ENCODE results near the gene TTC34.
"Not testable (repeated sequence)": the region's sequence is repeated elsewhere in the genome, so short reads cannot be mapped to it uniquely, and the experiment has no call there.

Gene TTC34

DNA sequence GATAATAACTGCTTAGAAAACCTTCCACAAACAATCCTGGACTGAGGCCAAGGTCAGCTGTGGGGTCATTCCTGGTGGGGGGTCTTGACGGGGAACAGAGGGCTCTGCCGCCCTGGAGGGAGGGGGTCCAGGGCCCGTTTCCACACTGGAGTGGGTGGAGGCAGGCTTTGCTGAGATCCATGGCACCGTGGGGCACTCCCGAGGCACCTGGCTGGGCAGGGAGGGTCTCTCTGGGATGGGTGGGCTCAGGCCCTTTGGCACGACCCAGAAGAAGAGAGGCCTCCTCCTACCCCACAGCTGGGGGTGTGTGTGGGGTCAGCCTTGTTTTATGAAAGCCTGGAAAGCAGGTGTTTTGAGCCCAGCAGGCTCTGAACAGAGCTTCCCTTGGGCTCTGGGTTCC is 173.7 kb downstream of the TTC34 start:
- peaks cover 15 to 25% of the 10 kb centered on the region in 2 donors for H3K4me1 ChIP-seq (ENCODE audit: control insufficient read depth in 1 of 2, insufficient read depth in 2 of 2, low read length in 2 of 2)
- no peaks in the 10 kb centered on the region for H3K36me3 ChIP-seq (ENCODE audit: control insufficient read depth in 1 of 2, insufficient read depth in 2 of 2, low read length in 2 of 2)
- no peak overlapping the region for H3K9ac ChIP-seq (ENCODE audit: low read depth in 1 of 2, low read length in 2 of 2)
- no peaks in the 10 kb centered on the region for H3K9me3 ChIP-seq (ENCODE audit: control insufficient read depth in 1 of 2, low read length in 2 of 2)
- H3K27ac ChIP-seq (ENCODE audit: low read depth, low read length): no peak overlapping the region
- H3K4me3 ChIP-seq (ENCODE audit: low read depth in 1 of 2, low read length in 2 of 2): no peak overlapping the region
- peaks cover 27 to 35% of the 10 kb centered on the region in 2 donors for H3K27me3 ChIP-seq (ENCODE audit: control insufficient read depth in 1 of 2, insufficient read depth in 2 of 2, low read length in 2 of 2)

GRCh38 chr1:2625748-2626147 is 175.7 kb downstream of the TTC34 start:
- H3K36me3 ChIP-seq (ENCODE audit: control insufficient read depth in 1 of 2, insufficient read depth in 2 of 2, low read length in 2 of 2); H3K9ac ChIP-seq (ENCODE audit: low read depth in 1 of 2, low read length in 2 of 2); H3K9me3 ChIP-seq (ENCODE audit: control insufficient read depth in 1 of 2, low read length in 2 of 2); H3K4me1 ChIP-seq (ENCODE audit: control insufficient read depth in 1 of 2, insufficient read depth in 2 of 2, low read length in 2 of 2); H3K4me3 ChIP-seq (ENCODE audit: low read depth in 1 of 2, low read length in 2 of 2); H3K27ac ChIP-seq (ENCODE audit: low read depth, low read length): not testable (repeated sequence)
- H3K27me3 ChIP-seq (ENCODE audit: control insufficient read depth in 1 of 2, insufficient read depth in 2 of 2, low read length in 2 of 2): peaks cover 27 to 35% of the 10 kb centered on the region in 2 donors

- peaks cover 27 to 31% of the 10 kb centered on the region in 2 donors for H3K27me3 ChIP-seq (ENCODE audit: control insufficient read depth in 1 of 2, insufficient read depth in 2 of 2, low read length in 2 of 2)
These were observed 176.2 kb downstream of the TTC34 start for GRCh38 chr1:2625311-2625710.

GRCh38 chr1:2624735-2625300 is 176.7 kb downstream of the TTC34 start:
- H3K27ac ChIP-seq (ENCODE audit: low read depth, low read length): no peak overlapping the region
- no peak overlapping the region for H3K4me3 ChIP-seq (ENCODE audit: low read depth in 1 of 2, low read length in 2 of 2)
- H3K36me3 ChIP-seq (ENCODE audit: control insufficient read depth in 1 of 2, insufficient read depth in 2 of 2, low read length in 2 of 2): no peaks in the 10 kb centered on the region
- H3K4me1 ChIP-seq (ENCODE audit: control insufficient read depth in 1 of 2, insufficient read depth in 2 of 2, low read length in 2 of 2): no peaks in the 10 kb centered on the region
- no peak overlapping the region for H3K9ac ChIP-seq (ENCODE audit: low read depth in 1 of 2, low read length in 2 of 2)
- H3K9me3 ChIP-seq (ENCODE audit: control insufficient read depth in 1 of 2, low read length in 2 of 2): no peaks in the 10 kb centered on the region
- H3K27me3 ChIP-seq (ENCODE audit: control insufficient read depth in 1 of 2, insufficient read depth in 2 of 2, low read length in 2 of 2): peaks cover 23 to 26% of the 10 kb centered on the region in 2 donors

More at GRCh38 chr1:2625311-2625710, 176.2 kb downstream of the TTC34 start:
- Histone ChIP-seq H3K9me3 (ENCODE audit: control insufficient read depth in 1 of 2, low read length in 2 of 2) (no peaks in the 10 kb centered on the region), H3K4me3 (ENCODE audit: low read depth in 1 of 2, low read length in 2 of 2) (no peak overlapping the region), H3K9ac (ENCODE audit: low read depth in 1 of 2, low read length in 2 of 2) (no peak overlapping the region), H3K36me3 (ENCODE audit: control insufficient read depth in 1 of 2, insufficient read depth in 2 of 2, low read length in 2 of 2) (no peaks in the 10 kb centered on the region), H3K4me1 (ENCODE audit: control insufficient read depth in 1 of 2, insufficient read depth in 2 of 2, low read length in 2 of 2) (peaks cover 0 to 3% of the 10 kb centered on the region in 2 donors), H3K27ac (ENCODE audit: low read depth, low read length) (no peak overlapping the region)

GRCh38 chr1:2623571-2624337 is 177.7 kb downstream of the TTC34 start:
- no peak overlapping the region for H3K9ac ChIP-seq (ENCODE audit: low read depth in 1 of 2, low read length in 2 of 2)
- H3K27me3 ChIP-seq (ENCODE audit: control insufficient read depth in 1 of 2, insufficient read depth in 2 of 2, low read length in 2 of 2): peaks cover 18 to 22% of the 10 kb centered on the region in 2 donors
- no peaks in the 10 kb centered on the region for H3K36me3 ChIP-seq (ENCODE audit: control insufficient read depth in 1 of 2, insufficient read depth in 2 of 2, low read length in 2 of 2)

GRCh38 chr1:2617971-2618470 is 183.5 kb downstream of the TTC34 start:
- no peaks in the 10 kb centered on the region for H3K36me3 ChIP-seq (ENCODE audit: control insufficient read depth in 1 of 2, insufficient read depth in 2 of 2, low read length in 2 of 2)
- H3K4me1 ChIP-seq (ENCODE audit: control insufficient read depth in 1 of 2, insufficient read depth in 2 of 2, low read length in 2 of 2): no peaks in the 10 kb centered on the region
- peaks cover 8 to 16% of the 10 kb centered on the region in 2 donors for H3K9me3 ChIP-seq (ENCODE audit: control insufficient read depth in 1 of 2, low read length in 2 of 2)
- peaks cover 0 to 4% of the 10 kb centered on the region in 2 donors for H3K27me3 ChIP-seq (ENCODE audit: control insufficient read depth in 1 of 2, insufficient read depth in 2 of 2, low read length in 2 of 2)
- no peak overlapping the region for H3K4me3 ChIP-seq (ENCODE audit: low read depth in 1 of 2, low read length in 2 of 2)
- no peak overlapping the region for H3K27ac ChIP-seq (ENCODE audit: low read depth, low read length)
- H3K9ac ChIP-seq (ENCODE audit: low read depth in 1 of 2, low read length in 2 of 2): no peak overlapping the region

More at GRCh38 chr1:2623571-2624337, 177.7 kb downstream of the TTC34 start:
- H3K4me3 ChIP-seq (ENCODE audit: low read depth in 1 of 2, low read length in 2 of 2): no peak overlapping the region
- H3K27ac ChIP-seq (ENCODE audit: low read depth, low read length): no peak overlapping the region
- no peaks in the 10 kb centered on the region for H3K9me3 ChIP-seq (ENCODE audit: control insufficient read depth in 1 of 2, low read length in 2 of 2)
- H3K4me1 ChIP-seq (ENCODE audit: control insufficient read depth in 1 of 2, insufficient read depth in 2 of 2, low read length in 2 of 2): no peaks in the 10 kb centered on the region

GRCh38 chr1:2614145-2614544 is 187.3 kb downstream of the TTC34 start:
- Histone ChIP-seq H3K27ac (ENCODE audit: low read depth, low read length) (no peak overlapping the region), H3K36me3 (ENCODE audit: control insufficient read depth in 1 of 2, insufficient read depth in 2 of 2, low read length in 2 of 2) (no peaks in the 10 kb centered on the region), H3K9ac (ENCODE audit: low read depth in 1 of 2, low read length in 2 of 2) (no peak overlapping the region), H3K9me3 (ENCODE audit: control insufficient read depth in 1 of 2, low read length in 2 of 2) (peaks cover 8 to 16% of the 10 kb centered on the region in 2 donors), H3K4me1 (ENCODE audit: control insufficient read depth in 1 of 2, insufficient read depth in 2 of 2, low read length in 2 of 2) (peaks cover 4 to 11% of the 10 kb centered on the region in 2 donors), H3K27me3 (ENCODE audit: control insufficient read depth in 1 of 2, insufficient read depth in 2 of 2, low read length in 2 of 2) (peaks cover 0 to 4% of the 10 kb centered on the region in 2 donors), H3K4me3 (ENCODE audit: low read depth in 1 of 2, low read length in 2 of 2) (no peak overlapping the region)

GRCh38 chr1:2612591-2613365 is 188.7 kb downstream of the TTC34 start:
- Histone ChIP-seq H3K27ac (ENCODE audit: low read depth, low read length) (no peak overlapping the region), H3K27me3 (ENCODE audit: control insufficient read depth in 1 of 2, insufficient read depth in 2 of 2, low read length in 2 of 2) (no peaks in the 10 kb centered on the region), H3K4me3 (ENCODE audit: low read depth in 1 of 2, low read length in 2 of 2) (no peak overlapping the region), H3K36me3 (ENCODE audit: control insufficient read depth in 1 of 2, insufficient read depth in 2 of 2, low read length in 2 of 2) (no peaks in the 10 kb centered on the region), H3K4me1 (ENCODE audit: control insufficient read depth in 1 of 2, insufficient read depth in 2 of 2, low read length in 2 of 2) (peaks cover 4 to 11% of the 10 kb centered on the region in 2 donors), H3K9ac (ENCODE audit: low read depth in 1 of 2, low read length in 2 of 2) (no peak overlapping the region), H3K9me3 (ENCODE audit: control insufficient read depth in 1 of 2, low read length in 2 of 2) (peaks cover 8 to 16% of the 10 kb centered on the region in 2 donors)

DNA sequence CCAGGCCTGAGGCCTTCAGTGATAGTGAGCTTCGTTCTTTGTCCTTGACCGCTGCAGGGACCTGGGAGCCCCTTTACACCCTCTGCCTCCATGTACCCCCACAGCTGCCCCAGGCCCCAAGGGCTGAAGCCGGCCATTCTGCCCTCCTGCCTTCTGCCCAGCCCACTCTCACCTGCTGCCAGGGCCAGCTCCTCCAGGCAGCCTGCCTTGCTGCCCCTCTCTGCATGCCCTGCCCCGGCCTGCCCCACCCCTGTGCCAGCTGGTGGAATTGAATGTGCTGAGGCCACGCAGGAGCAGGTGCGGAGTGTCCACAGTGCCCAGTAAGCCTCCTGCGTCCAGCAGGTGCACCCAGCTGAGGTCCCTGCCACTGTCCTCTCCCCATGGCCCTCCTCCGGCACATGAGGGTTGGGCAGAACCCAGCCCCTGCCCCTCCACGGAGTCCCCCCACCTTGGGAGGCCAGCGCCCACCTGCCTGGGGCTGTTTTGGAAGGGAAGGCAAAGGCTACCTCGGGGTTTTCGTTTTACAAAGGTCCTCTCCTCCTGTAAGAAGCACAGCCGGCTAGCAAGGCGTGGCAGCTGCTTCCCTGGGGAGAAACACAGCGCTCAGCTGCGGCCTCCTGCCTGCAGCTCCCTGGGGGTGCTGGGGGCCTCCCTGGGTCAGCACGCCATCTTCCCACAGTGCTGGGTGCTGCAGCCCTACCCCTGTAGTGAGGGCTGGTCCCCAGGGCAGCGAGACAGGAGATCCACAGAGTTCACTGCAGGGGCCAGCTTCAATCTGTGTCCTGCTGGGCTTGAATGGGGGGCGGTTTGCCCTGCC is 189.7 kb downstream of the TTC34 start:
- no peak overlapping the region for H3K27ac ChIP-seq (ENCODE audit: low read depth, low read length)
- no peak overlapping the region for H3K4me3 ChIP-seq (ENCODE audit: low read depth in 1 of 2, low read length in 2 of 2)
- H3K36me3 ChIP-seq (ENCODE audit: control insufficient read depth in 1 of 2, insufficient read depth in 2 of 2, low read length in 2 of 2): no peaks in the 10 kb centered on the region
- H3K9me3 ChIP-seq (ENCODE audit: control insufficient read depth in 1 of 2, low read length in 2 of 2): peaks cover 8 to 16% of the 10 kb centered on the region in 2 donors
- H3K9ac ChIP-seq (ENCODE audit: low read depth in 1 of 2, low read length in 2 of 2): no peak overlapping the region
- peaks cover 4 to 11% of the 10 kb centered on the region in 2 donors for H3K4me1 ChIP-seq (ENCODE audit: control insufficient read depth in 1 of 2, insufficient read depth in 2 of 2, low read length in 2 of 2)
- H3K27me3 ChIP-seq (ENCODE audit: control insufficient read depth in 1 of 2, insufficient read depth in 2 of 2, low read length in 2 of 2): no peaks in the 10 kb centered on the region

Measured in duodenal mucosa (tissue), 2 donors.